ENCODE results near the gene LMF1.

The LMF1 gene

GRCh38 chr16:990516-991291, 19.9 kb upstream of the LMF1 start:
- no peak for TF ChIP-seq CTCF (IDR thresholded peaks at IDR 0.05; ENCODE audit: low read depth, low read length)
- DNase-seq (ENCODE audit: low read depth, low spot score) = no peak
- in situ Hi-C loops (cut with HindIII; ENCODE audit: low sequenced_read_pairs) = no loop called here
- H3K4me3 ChIP-seq (ENCODE audit: low read depth, low read length) = no peak overlapping the region

DNA sequence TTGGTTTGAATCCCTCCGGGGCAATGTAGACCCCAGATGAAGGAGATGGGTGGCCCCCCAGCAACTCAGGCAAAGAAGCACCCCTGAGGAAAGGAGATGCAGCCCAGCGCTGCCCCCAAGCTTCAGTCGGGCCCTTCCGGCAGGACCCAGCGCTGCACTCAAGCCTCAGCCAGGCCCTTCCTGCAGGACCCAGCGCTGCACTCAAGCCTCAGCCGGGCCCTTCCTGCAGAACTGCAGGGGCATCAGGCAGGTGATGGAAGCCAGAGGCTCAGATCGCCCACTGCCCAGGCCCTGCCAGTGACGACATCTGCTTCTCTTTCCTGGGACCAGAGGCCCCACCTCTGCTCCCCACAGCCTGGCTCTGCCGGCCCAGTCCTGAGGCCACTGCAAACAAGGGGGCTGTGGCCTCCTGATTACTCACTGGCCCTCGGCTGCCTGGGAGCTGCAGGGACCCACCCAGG, 18.6 kb upstream of the LMF1 start:
- no peak for DNase-seq (ENCODE audit: low read depth, low spot score)
- no peak for TF ChIP-seq CTCF (IDR thresholded peaks at IDR 0.05; ENCODE audit: low read depth, low read length)
- H3K4me3 ChIP-seq (ENCODE audit: low read depth, low read length) = no peak overlapping the region
- in situ Hi-C loops (cut with HindIII; ENCODE audit: low sequenced_read_pairs) = no loop called here

- no peak for DNase-seq (ENCODE audit: low read depth, low spot score)
- no peak overlapping the region for H3K4me3 ChIP-seq (ENCODE audit: low read depth, low read length)
- in situ Hi-C loops (cut with HindIII; ENCODE audit: low sequenced_read_pairs) = no loop called here
- TF ChIP-seq CTCF (IDR thresholded peaks at IDR 0.05; ENCODE audit: low read depth, low read length) = no peak
Measured at GRCh38 chr16:988471-989353, 17.9 kb upstream of the LMF1 start.

DNA sequence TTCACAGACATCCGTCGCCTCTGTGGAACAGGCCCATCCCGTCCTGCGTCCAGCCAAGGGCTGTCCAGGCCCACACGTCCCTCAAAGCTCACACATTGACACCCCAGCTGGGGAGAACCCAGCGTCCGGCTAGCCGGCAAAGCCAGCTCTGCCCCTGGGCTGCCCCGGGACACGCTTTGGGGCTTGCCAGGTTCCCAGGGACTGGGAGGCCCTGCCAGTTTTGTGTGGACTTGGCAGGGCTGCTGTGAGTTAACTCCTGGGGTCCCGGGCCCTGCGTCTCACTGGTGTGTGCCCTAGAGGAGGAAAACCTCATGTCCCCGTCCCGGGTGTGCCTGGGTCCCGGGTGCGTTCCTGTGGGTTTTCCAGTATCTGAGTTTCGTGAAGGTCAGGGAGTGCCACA, 17.1 kb upstream of the LMF1 start:
- in situ Hi-C loops (cut with HindIII; ENCODE audit: low sequenced_read_pairs) = no loop called here
- DNase-seq (ENCODE audit: low read depth, low spot score) = no peak
- no peak overlapping the region for H3K4me3 ChIP-seq (ENCODE audit: low read depth, low read length)
- TF ChIP-seq CTCF (IDR thresholded peaks at IDR 0.05; ENCODE audit: low read depth, low read length) = no peak

GRCh38 chr16:986925-987582, 16.3 kb upstream of the LMF1 start:
- no peak for DNase-seq (ENCODE audit: low read depth, low spot score)
- no peak overlapping the region for H3K4me3 ChIP-seq (ENCODE audit: low read depth, low read length)
- in situ Hi-C loops (cut with HindIII; ENCODE audit: low sequenced_read_pairs) = no loop called here
- no peak for TF ChIP-seq CTCF (IDR thresholded peaks at IDR 0.05; ENCODE audit: low read depth, low read length)

DNA sequence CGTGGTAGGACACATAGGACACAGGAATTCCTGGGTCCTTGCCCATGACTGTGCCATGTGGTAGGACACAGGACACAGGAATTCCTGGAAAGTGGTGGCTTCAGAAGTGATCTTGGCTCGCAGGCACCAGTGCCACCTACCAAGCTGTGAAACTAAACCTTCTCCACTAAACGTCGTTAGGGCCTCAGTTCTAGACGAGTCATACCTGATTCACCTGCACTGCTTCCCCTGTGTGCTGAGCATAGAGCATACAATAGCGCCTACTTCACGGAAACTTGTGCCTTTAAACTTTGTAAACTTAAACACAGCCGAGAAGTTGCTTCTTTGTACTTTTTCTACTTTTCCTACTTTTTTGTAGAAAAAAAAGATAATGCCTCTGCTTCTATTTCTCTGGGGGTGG, 15.6 kb upstream of the LMF1 start:
- in situ Hi-C loops (cut with HindIII; ENCODE audit: low sequenced_read_pairs) = no loop called here
- no peak for TF ChIP-seq CTCF (IDR thresholded peaks at IDR 0.05; ENCODE audit: low read depth, low read length)
- H3K4me3 ChIP-seq (ENCODE audit: low read depth, low read length) = no peak overlapping the region
- DNase-seq (ENCODE audit: low read depth, low spot score) = no peak

Data from astrocyte of the spinal cord (primary cell).